ENCODE results near the gene APOL1. TPM values are rescaled to one million over a fixed set of nuclear protein-coding genes. Genes with fewer than 3 reads are reported as not detected.
"Not testable (repeated sequence)": the region's sequence is repeated elsewhere in the genome, so short reads cannot be mapped to it uniquely, and the experiment has no call there.

APOL1 gene
- total RNA-seq, 2 experiments from 2014 or later: 50.9 to 60.0 TPM

GRCh38 chr22:36285545-36285944 is 32.6 kb downstream of the APOL1 start:
- Mint-ChIP-seq H3K27me3 (no peaks in the 10 kb centered on the region), H3K27ac (no peak overlapping the region), H3K36me3 (ENCODE audit: low read depth) (peaks cover 77% of the 10 kb centered on the region), H3K4me1 (peaks cover 43% of the 10 kb centered on the region), H3K9me3 (no peaks in the 10 kb centered on the region), H3K4me3 (no peak overlapping the region)
- ChIA-PET CTCF (interaction anchor here (0.6 to 5.2 kb wide), 11 partner anchors 8 to 184 kb away, joined by 3 to 35 read pairs (median 4); partner anchors contain the start of gene APOL1), POLR2A (no interaction called here)
- no peak for DNase-seq

GRCh38 chr22:36286096-36286957 is 33.4 kb downstream of the APOL1 start:
- H3K27me3 Mint-ChIP-seq: no peaks in the 10 kb centered on the region
- CTCF ChIA-PET: interaction anchor here (0.6 to 5.2 kb wide), 16 partner anchors 9 to 200 kb away, joined by 3 to 35 read pairs (median 4); partner anchors contain the start of genes APOL1 and APOL2
- H3K27ac Mint-ChIP-seq: peak overlapping the region; percentile 83
- peaks cover 46% of the 10 kb centered on the region for H3K4me1 Mint-ChIP-seq
- H3K9me3 Mint-ChIP-seq: no peaks in the 10 kb centered on the region
- H3K4me3 Mint-ChIP-seq: no peak overlapping the region
- DNase-seq: peak; percentile 72
- POLR2A ChIA-PET: no interaction called here
- peaks cover 74% of the 10 kb centered on the region for H3K36me3 Mint-ChIP-seq (ENCODE audit: low read depth)

- CTCF ChIA-PET: interaction anchor here (1.2 to 5.2 kb wide), 7 partner anchors 8 to 51 kb away, joined by 3 to 35 read pairs (median 4); partner anchors contain the start of gene APOL2
- Mint-ChIP-seq H3K9me3 (no peaks in the 10 kb centered on the region), H3K36me3 (ENCODE audit: low read depth) (peaks cover 75% of the 10 kb centered on the region), H3K27me3 (no peaks in the 10 kb centered on the region), H3K27ac (peak overlapping the region; percentile 84), H3K4me3 (no peak overlapping the region), H3K4me1 (peaks cover 57% of the 10 kb centered on the region)
- DNase-seq: no peak
- POLR2A ChIA-PET: interaction anchor here (0.6 kb wide), 1 partner anchor 1144 kb away, joined by 4 read pairs; no protein-coding TSS in a partner anchor
These were observed 35.1 kb downstream of the APOL1 start for GRCh38 chr22:36287881-36288515.

- Mint-ChIP-seq H3K9me3 (no peaks in the 10 kb centered on the region), H3K36me3 (ENCODE audit: low read depth) (peaks cover 74% of the 10 kb centered on the region), H3K4me3 (no peak overlapping the region), H3K4me1 (peaks cover 63% of the 10 kb centered on the region), H3K27me3 (no peaks in the 10 kb centered on the region), H3K27ac (peak overlapping the region; percentile 84)
- ChIA-PET POLR2A (interaction anchor here (0.6 kb wide), 1 partner anchor 1144 kb away, joined by 4 read pairs; no protein-coding TSS in a partner anchor), CTCF (interaction anchor here (1.2 to 5.2 kb wide), 8 partner anchors 8 to 182 kb away, joined by 3 to 35 read pairs (median 4); partner anchors contain the start of gene APOL2)
- DNase-seq: no peak
These were observed 35.9 kb downstream of the APOL1 start for GRCh38 chr22:36288571-36289405.

- ChIA-PET POLR2A (no interaction called here), CTCF (interaction anchor here (1.2 to 5.2 kb wide), 6 partner anchors 9 to 181 kb away, joined by 3 to 35 read pairs (median 4); partner anchors contain the start of gene APOL2)
- H3K27ac Mint-ChIP-seq: peak overlapping the region; percentile 96
- peaks cover 68% of the 10 kb centered on the region for H3K4me1 Mint-ChIP-seq
- peak overlapping the region; percentile 64 for H3K4me3 Mint-ChIP-seq
- DNase-seq: no peak
- H3K36me3 Mint-ChIP-seq (ENCODE audit: low read depth): peaks cover 76% of the 10 kb centered on the region
- no peaks in the 10 kb centered on the region for H3K27me3 Mint-ChIP-seq
- H3K9me3 Mint-ChIP-seq: no peaks in the 10 kb centered on the region
These were observed 36.5 kb downstream of the APOL1 start for GRCh38 chr22:36289406-36289870.

GRCh38 chr22:36289948-36290371 is 37.0 kb downstream of the APOL1 start:
- Mint-ChIP-seq H3K4me1 (peaks cover 69% of the 10 kb centered on the region), H3K4me3 (peak overlapping the region; percentile 64), H3K27ac (peak overlapping the region; percentile 96), H3K36me3 (ENCODE audit: low read depth) (peaks cover 76% of the 10 kb centered on the region)
- POLR2A ChIA-PET, H3K27me3 Mint-ChIP-seq, H3K9me3 Mint-ChIP-seq: not testable (repeated sequence)
- CTCF ChIA-PET: interaction anchor here (1.3 to 5.2 kb wide), 3 partner anchors 12 to 180 kb away, joined by 4 to 35 read pairs (median 10); no protein-coding TSS in a partner anchor
- peak; percentile 71 for DNase-seq

GRCh38 chr22:36290391-36291075 is 37.6 kb downstream of the APOL1 start:
- peaks cover 71% of the 10 kb centered on the region for H3K4me1 Mint-ChIP-seq
- DNase-seq, POLR2A ChIA-PET, H3K9me3 Mint-ChIP-seq, H3K27me3 Mint-ChIP-seq, H3K4me3 Mint-ChIP-seq: not testable (repeated sequence)
- H3K36me3 Mint-ChIP-seq (ENCODE audit: low read depth): peaks cover 79% of the 10 kb centered on the region
- peak overlapping the region; percentile 60 for H3K27ac Mint-ChIP-seq
- CTCF ChIA-PET: interaction anchor here (5.2 kb wide), 1 partner anchor 11 kb away, joined by 35 read pairs; no protein-coding TSS in a partner anchor

GRCh38 chr22:36291831-36292740 is 39.2 kb downstream of the APOL1 start:
- Mint-ChIP-seq H3K27me3 (no peaks in the 10 kb centered on the region), H3K4me3 (no peak overlapping the region), H3K9me3 (no peaks in the 10 kb centered on the region), H3K36me3 (ENCODE audit: low read depth) (peaks cover 83% of the 10 kb centered on the region), H3K4me1 (peaks cover 67% of the 10 kb centered on the region), H3K27ac (peak overlapping the region; percentile 86)
- DNase-seq: no peak
- CTCF ChIA-PET: interaction anchor here (1.6 to 3.0 kb wide), 3 partner anchors 9 to 14 kb away, joined by 5 to 13 read pairs (median 9); no protein-coding TSS in a partner anchor
- POLR2A ChIA-PET: interaction anchor here (0.6 kb wide), 1 partner anchor 28 kb away, joined by 3 read pairs; no protein-coding TSS in a partner anchor

- peaks cover 60% of the 10 kb centered on the region for H3K4me1 Mint-ChIP-seq
- ChIA-PET CTCF (interaction anchor here (0.5 to 3.0 kb wide), 8 partner anchors 8 to 201 kb away, joined by 3 to 13 read pairs (median 5); no protein-coding TSS in a partner anchor), POLR2A (no interaction called here)
- peaks cover 83% of the 10 kb centered on the region for H3K36me3 Mint-ChIP-seq (ENCODE audit: low read depth)
- no peak for DNase-seq
- peak overlapping the region; percentile 72 for H3K27ac Mint-ChIP-seq
- H3K4me3 Mint-ChIP-seq: no peak overlapping the region
- no peaks in the 10 kb centered on the region for H3K9me3 Mint-ChIP-seq
- no peaks in the 10 kb centered on the region for H3K27me3 Mint-ChIP-seq
These were observed 40.0 kb downstream of the APOL1 start for GRCh38 chr22:36292823-36293530.

GRCh38 chr22:36293606-36294292 is 40.8 kb downstream of the APOL1 start:
- POLR2A ChIA-PET: no interaction called here
- CTCF ChIA-PET: interaction anchor here (0.5 to 3.0 kb wide), 8 partner anchors 9 to 200 kb away, joined by 3 to 13 read pairs (median 4); no protein-coding TSS in a partner anchor
- H3K27ac Mint-ChIP-seq: peak overlapping the region; percentile 46
- H3K4me1 Mint-ChIP-seq: peaks cover 53% of the 10 kb centered on the region
- H3K4me3 Mint-ChIP-seq: no peak overlapping the region
- H3K9me3 Mint-ChIP-seq: no peaks in the 10 kb centered on the region
- H3K36me3 Mint-ChIP-seq (ENCODE audit: low read depth): peaks cover 81% of the 10 kb centered on the region
- DNase-seq: no peak
- no peaks in the 10 kb centered on the region for H3K27me3 Mint-ChIP-seq
